Measurements from ENCODE around the gene RSRP1.
"Not testable (repeated sequence)": the region's sequence is repeated elsewhere in the genome, so short reads cannot be mapped to it uniquely, and the experiment has no call there.

GRCh38 chr1:25275648-25276047 is 28.4 kb upstream of the RSRP1 start:
- not testable (repeated sequence) for TF ChIP-seq TAF1 (IDR thresholded peaks at IDR 0.05; ENCODE audit: low read depth, low read length); RAD21 (IDR thresholded peaks at IDR 0.05 in 1 of 2, conservative IDR thresholded peaks at IDR 0.05 in 1 of 2; ENCODE audit: low read depth in 2 of 2, low read length in 2 of 2); ASH2L (IDR thresholded peaks at IDR 0.05; ENCODE audit: low read length); CEBPB (IDR thresholded peaks at IDR 0.05; ENCODE audit: low read depth, low read length)
